Prostate gland (tissue), 2 donors: ENCODE measurements around the gene ANGEL2.

ENCODE experiments used
- CTCF ChIP-seq, 4 experiments: fragments of 200-600 bp in 2 of 4; fragments of 450-650 bp in 2 of 4; sonication (generic) in 2 of 4; IDR thresholded peaks; 1 replicate in 3 of 4; 2 replicates in 1 of 4; pipeline ENCODE4 v1.5.1; 2016 to 2019; ENCODE audit warnings: antibody characterized with exemption in 4 of 4, mild to moderate bottlenecking in 2 of 4, moderate library complexity in 2 of 4
- POLR2A ChIP-seq: fragments of 450-650 bp; IDR thresholded peaks from one replicate; pipeline ENCODE4 v1.6.1; 2016; ENCODE audit warnings: antibody characterized with exemption, mild to moderate bottlenecking
- POLR2AphosphoS5 ChIP-seq: sonication (generic); formaldehyde crosslinking; IDR thresholded peaks from one replicate; pipeline ENCODE4 v1.6.1; 2017; ENCODE audit warnings: antibody characterized with exemption

- TF ChIP-seq CTCF (IDR thresholded peaks at IDR 0.05) (no peak), POLR2A (no peak), POLR2AphosphoS5 (no peak)
These were observed 38.5 kb upstream of the ANGEL2 start for GRCh38 chr1:213054142-213054541.
